GM19239 (cell line): Measurements from ENCODE around the gene BATF.

Experiments
- DNase-seq: peaks from one replicate; pipeline ENCODE4 v3.0.0; 2011; ENCODE audit warnings: low spot score; ENCODE audit not compliant: insufficient read length
- FAIRE-seq: peaks from 2 replicates; lab custom pipeline; 2011; peaks lifted over from hg19 to GRCh38; lab: Jason Lieb, UNC

The BATF gene

GRCh38 chr14:75558440-75558839 is 36.2 kb downstream of the BATF start:
- FAIRE-seq, result no peak

GRCh38 chr14:75559045-75559444 is 36.8 kb downstream of the BATF start:
- no peak for FAIRE-seq
- no peak for DNase-seq

More at GRCh38 chr14:75558440-75558839, 36.2 kb downstream of the BATF start:
- DNase-seq, result no peak

- DNase-seq (no peak), FAIRE-seq (no peak)
These were observed 37.4 kb downstream of the BATF start for GRCh38 chr14:75559451-75560222.

DNA sequence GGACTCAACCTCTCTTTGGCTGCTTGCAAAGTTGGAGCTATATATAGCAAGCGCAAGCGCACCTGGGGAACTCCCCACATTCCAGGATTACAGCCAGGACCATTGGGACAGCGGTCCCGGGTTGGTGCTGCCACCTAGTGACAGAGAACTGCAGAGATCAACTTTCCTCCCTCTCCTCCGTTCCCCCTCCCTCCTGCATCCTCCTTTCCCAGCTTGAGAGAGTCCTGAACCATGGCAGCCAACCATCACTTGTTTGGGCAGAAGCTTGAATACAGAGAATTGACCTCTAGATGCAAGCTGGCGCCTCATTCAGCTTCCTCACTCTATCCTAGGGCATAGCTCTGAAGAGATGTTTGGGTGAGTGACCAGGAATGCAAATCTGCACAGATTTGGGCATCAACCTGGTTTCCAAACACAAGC is 38.8 kb downstream of the BATF start:
- DNase-seq (no peak), FAIRE-seq (peak; percentile 64)

DNA sequence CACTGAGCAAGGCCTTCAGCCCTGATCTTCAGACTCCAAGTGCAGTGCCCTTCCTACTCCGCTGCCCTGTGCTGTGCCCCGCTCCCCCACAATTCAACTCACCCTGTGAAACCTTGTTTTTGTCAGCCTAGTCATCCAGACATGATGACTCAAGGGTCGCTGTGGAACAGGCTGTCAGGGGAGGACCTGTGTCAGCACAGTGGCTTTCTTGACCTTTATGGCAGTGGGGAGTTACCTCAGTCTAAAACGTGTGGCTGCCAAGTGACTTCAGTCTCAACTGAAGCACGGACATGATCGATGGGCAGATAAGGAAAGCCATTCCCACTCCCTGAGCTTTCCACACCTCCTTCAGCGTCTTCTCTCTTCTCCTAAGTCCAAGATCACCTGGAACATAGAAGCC is 39.8 kb downstream of the BATF start:
- DNase-seq (no peak), FAIRE-seq (no peak)

DNA sequence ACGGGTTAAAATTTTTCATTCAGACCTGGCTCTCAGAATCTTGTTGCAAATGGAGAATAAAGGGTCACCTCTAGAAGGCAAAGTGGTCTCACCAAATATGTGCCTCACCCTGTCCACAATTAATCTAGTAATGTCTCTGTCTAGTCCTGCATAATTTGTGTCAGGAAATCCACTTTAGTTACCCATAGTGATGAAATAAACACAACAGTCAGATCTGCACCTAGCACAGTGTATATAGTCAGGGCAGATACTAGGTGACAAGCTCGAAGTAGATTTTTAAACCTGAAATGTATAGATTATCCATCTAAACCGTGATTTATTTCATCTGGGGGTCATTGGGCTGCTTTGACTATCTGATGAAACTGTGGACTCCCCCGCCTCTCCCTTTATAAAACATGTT is 40.2 kb downstream of the BATF start:
- DNase-seq (no peak), FAIRE-seq (no peak)

GRCh38 chr14:75563931-75564330 is 41.7 kb downstream of the BATF start:
- FAIRE-seq (no peak), DNase-seq (no peak)

- no peak for FAIRE-seq
- no peak for DNase-seq
These were observed 42.8 kb downstream of the BATF start for GRCh38 chr14:75565056-75565455.

DNA sequence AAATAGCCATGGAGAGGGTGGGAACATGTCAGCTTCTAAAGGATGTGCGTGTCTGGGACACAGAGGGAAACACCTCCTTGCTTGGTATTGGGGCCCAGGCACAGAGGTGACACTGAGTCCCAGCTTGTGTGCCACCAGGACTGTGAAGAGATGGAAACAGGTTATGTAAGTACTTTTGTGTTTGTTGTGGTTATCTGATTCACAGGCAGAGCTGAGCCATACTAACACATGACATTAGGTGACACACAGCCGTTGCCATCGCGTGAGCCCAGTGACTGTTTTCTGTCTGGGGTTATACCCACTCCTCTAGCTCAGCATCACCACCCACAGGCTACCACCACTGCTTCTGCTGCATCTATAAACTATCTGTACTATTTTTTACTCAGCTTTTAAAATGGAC is 44.1 kb downstream of the BATF start:
- DNase-seq, result no peak
- no peak for FAIRE-seq

- FAIRE-seq (no peak), DNase-seq (no peak)
These were observed 44.5 kb downstream of the BATF start for GRCh38 chr14:75566752-75567151.

DNA sequence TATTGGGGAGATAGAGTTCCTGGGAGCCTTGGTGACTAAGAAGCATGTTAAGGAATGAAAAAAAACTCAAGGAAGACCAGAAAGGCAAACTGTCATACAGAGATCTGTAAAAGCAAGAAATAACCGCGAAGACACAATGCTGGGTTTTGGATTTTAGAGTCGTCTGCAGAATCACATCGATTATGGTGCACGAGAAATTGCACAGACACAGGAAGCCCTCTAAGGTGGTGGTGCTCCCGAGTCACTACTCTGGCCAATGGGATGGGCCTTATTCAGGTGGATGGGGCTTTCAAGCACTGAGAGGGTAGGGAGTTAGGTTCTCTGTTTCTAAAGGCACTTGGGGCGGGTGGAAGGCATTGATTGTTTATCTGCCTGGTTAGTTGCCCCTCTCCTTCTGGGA is 45.9 kb downstream of the BATF start:
- no peak for FAIRE-seq
- no peak for DNase-seq

- FAIRE-seq (peak; percentile 26), DNase-seq (no peak)
These were observed 46.5 kb downstream of the BATF start for GRCh38 chr14:75568791-75569190.

DNA sequence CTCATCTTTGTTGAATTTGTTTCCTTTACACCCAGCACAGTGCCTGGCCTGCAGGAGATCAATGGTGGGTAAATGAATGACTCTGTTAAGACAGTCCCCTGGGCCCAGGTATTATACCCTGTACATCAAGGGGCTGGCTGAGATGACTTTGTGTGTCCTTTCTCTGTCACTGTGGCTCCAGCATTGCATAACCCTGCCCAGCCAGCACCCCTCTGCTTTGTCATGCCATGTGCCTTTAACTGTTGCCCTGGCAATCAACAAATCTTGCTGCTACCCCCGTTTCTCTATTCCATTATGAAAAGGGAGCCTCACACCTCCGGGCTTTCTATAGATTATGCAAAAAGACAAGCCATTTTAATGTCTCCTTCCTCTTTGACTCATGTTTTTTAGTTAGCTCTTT is 48.5 kb downstream of the BATF start:
- DNase-seq (no peak), FAIRE-seq (no peak)

- no peak for FAIRE-seq
- no peak for DNase-seq
These were observed 49.8 kb downstream of the BATF start for GRCh38 chr14:75572104-75572503.

- DNase-seq, result no peak
- FAIRE-seq, result no peak
These were observed 54.8 kb downstream of the BATF start for GRCh38 chr14:75577090-75577489.

- FAIRE-seq (peak; percentile 95), DNase-seq (peak; percentile 82)
These were observed 55.4 kb downstream of the BATF start for GRCh38 chr14:75577729-75578101.

- peak; percentile 40 for FAIRE-seq
These were observed 56.0 kb downstream of the BATF start, which contains the start of gene FLVCR2 for GRCh38 chr14:75578102-75578785. FLVCR2 (plus strand) TSS chr14:75578620; CDS start chr14:75578973, 353 bp downstream.

GRCh38 chr14:75578786-75579337 is 56.6 kb downstream of the BATF start:
- FAIRE-seq (no peak), DNase-seq (no peak)

More at GRCh38 chr14:75578102-75578785, 56.0 kb downstream of the BATF start, which contains the start of gene FLVCR2:
- peak; percentile 56 for DNase-seq

DNA sequence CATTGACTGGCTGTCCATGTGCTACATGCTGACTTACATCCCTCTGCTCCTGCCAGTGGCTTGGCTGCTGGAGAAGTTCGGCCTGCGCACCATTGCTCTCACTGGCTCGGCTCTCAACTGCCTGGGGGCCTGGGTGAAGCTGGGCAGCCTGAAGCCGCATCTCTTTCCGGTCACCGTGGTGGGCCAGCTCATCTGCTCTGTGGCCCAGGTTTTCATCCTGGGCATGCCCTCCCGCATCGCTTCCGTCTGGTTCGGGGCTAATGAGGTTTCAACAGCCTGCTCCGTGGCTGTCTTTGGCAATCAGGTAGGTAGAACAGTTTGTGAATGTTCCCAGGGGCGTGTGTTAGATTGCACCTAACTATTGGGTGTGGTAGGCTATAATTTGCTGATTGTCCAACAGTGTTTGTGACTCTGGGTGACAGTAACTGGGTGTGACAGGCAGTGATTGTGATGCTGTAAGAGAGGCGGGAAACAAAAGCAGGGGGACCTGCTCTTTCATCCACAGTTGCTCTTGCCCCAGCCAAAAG is 57.1 kb downstream of the BATF start:
- FAIRE-seq (no peak), DNase-seq (no peak)

DNA sequence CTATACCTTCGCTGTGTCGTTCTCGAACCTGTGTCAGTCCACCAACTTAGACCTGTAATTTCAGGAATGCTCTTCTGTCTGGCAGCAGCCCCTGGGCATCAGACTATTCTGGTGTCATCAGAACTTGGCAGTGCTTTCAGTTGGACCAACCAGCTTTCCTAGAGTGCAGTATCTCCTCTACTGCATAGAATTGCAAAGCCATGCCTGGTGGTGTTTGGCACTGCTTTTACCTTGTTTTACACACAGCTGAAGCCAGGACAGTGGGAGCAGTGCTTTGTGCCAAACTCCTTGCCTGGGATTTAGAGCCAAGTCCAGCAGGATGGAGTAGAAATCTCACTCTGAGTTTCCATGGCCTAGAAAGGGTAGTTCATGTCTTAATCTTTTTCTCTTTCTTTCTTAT is 57.6 kb downstream of the BATF start:
- no peak for FAIRE-seq
- no peak for DNase-seq

GRCh38 chr14:75587388-75587787 is 65.1 kb downstream of the BATF start:
- FAIRE-seq (no peak), DNase-seq (no peak)
